Hypothalamus (tissue), 51 donors: Measurements from ENCODE around the gene TUBB6.

ENCODE experiments used
- DNase-seq, 51 donors: peaks; one replicate each; lab custom pipeline; 2025; lab: John Stamatoyannopoulos, UW

Gene TUBB6

GRCh38 chr18:12335503-12335902, 27.5 kb downstream of the TUBB6 start:
- DNase-seq, result no peak

- DNase-seq, result no peak
These were observed 28.2 kb downstream of the TUBB6 start for GRCh38 chr18:12336171-12336613.

GRCh38 chr18:12336887-12337286, 28.8 kb downstream of the TUBB6 start:
- DNase-seq, result no peak

GRCh38 chr18:12338382-12338781, 30.3 kb downstream of the TUBB6 start:
- no peak for DNase-seq

- DNase-seq, result no peak
These were observed 33.1 kb downstream of the TUBB6 start for GRCh38 chr18:12340945-12341660.

- no peak for DNase-seq
These were observed 34.6 kb downstream of the TUBB6 start for GRCh38 chr18:12342661-12343060.

GRCh38 chr18:12345491-12346239, 37.6 kb downstream of the TUBB6 start:
- DNase-seq, result no peak

- DNase-seq, result no peak
These were observed 38.2 kb downstream of the TUBB6 start for GRCh38 chr18:12346240-12346565.

- DNase-seq, result no peak
These were observed 39.9 kb downstream of the TUBB6 start for GRCh38 chr18:12347895-12348294.

GRCh38 chr18:12352188-12352587, 44.1 kb downstream of the TUBB6 start:
- no peak for DNase-seq

- no peak for DNase-seq
These were observed 51.5 kb downstream of the TUBB6 start for GRCh38 chr18:12359515-12359927.

- DNase-seq, result no peak
These were observed 53.8 kb downstream of the TUBB6 start for GRCh38 chr18:12361770-12362378.

GRCh38 chr18:12362473-12363174, 54.6 kb downstream of the TUBB6 start:
- DNase-seq, result no peak

GRCh38 chr18:12366379-12366778, 58.3 kb downstream of the TUBB6 start:
- DNase-seq, result peak in 11 of 51 donors; percentile 6 to 19 (median 13)

GRCh38 chr18:12366784-12367183, 58.7 kb downstream of the TUBB6 start:
- no peak for DNase-seq

- DNase-seq, result no peak
These were observed 61.2 kb downstream of the TUBB6 start for GRCh38 chr18:12369211-12369610.

- DNase-seq, result no peak
These were observed 63.5 kb downstream of the TUBB6 start for GRCh38 chr18:12371590-12371989.

- no peak for DNase-seq
These were observed 64.4 kb downstream of the TUBB6 start for GRCh38 chr18:12372406-12372805.

GRCh38 chr18:12373116-12373770, 65.2 kb downstream of the TUBB6 start:
- DNase-seq, result no peak

- DNase-seq, result no peak
These were observed 65.7 kb downstream of the TUBB6 start for GRCh38 chr18:12373771-12374116.

- no peak for DNase-seq
These were observed 66.4 kb downstream of the TUBB6 start for GRCh38 chr18:12374401-12374800.
